B cell (primary cell): ENCODE data around the gene AK8. TPM values are rescaled to one million over a fixed set of nuclear protein-coding genes. Genes with fewer than 3 reads are reported as not detected.

Source experiments
- ATAC-seq: fragments of 200-7000 bp; cut with Tn5 transposase; one replicate; pipeline ENCODE4 v1.10.0; 2021; ENCODE audit warnings: low read depth, mild to moderate bottlenecking, moderate number of reproducible peaks, moderate library complexity
- CTCF ChIA-PET: fragments of 350-600 bp; sonication (Branson Sonifier 250); formaldehyde crosslinking; loops from one replicate; lab custom pipeline; 2021; ENCODE audit warnings: antibody characterized with exemption, inconsistent platforms; lab: Charles Lee
- POLR2A ChIA-PET: fragments of 350-600 bp; sonication (Branson Sonifier 250); formaldehyde crosslinking; loops from one replicate; lab custom pipeline; 2021; ENCODE audit warnings: antibody characterized with exemption; lab: Charles Lee
- DNase-seq: peaks from one replicate; pipeline ENCODE4 v3.0.0; 2013
- H2AFZ ChIP-seq: 2 replicates; pipeline ENCODE4 v1.6.1; 2012; ENCODE audit warnings: mild to moderate bottlenecking, low read depth, low read length; ENCODE audit not compliant: insufficient read depth, poor library complexity, severe bottlenecking
- H3K27ac ChIP-seq, 2 donors: 1 replicate in 1 of 2; 2 replicates in 1 of 2; pipeline ENCODE4 v1.5.1; 2012 to 2013; ENCODE audit warnings: low read length in 2 of 2, mild to moderate bottlenecking in 2 of 2, moderate library complexity in 1 of 2
- H3K27me3 ChIP-seq, 4 experiments: fragments of 200-600 bp in 1 of 4; sonication (generic) in 1 of 4; replicated peaks in 1 of 4; 1 replicate in 2 of 4; 2 replicates in 2 of 4; pipeline versions ENCODE4 v1.6.1 to v1.7.0; 2013 to 2016; ENCODE audit warnings: low read length in 3 of 4, mild to moderate bottlenecking in 2 of 4, mixed read lengths in 1 of 4, moderate library complexity in 1 of 4; ENCODE audit not compliant: insufficient read depth in 4 of 4, control insufficient read depth in 3 of 4; ENCODE audit errors: control extremely low read depth in 1 of 4
- H3K36me3 ChIP-seq, 2 experiments: replicated peaks in 1 of 2; 1 replicate in 1 of 2; 2 replicates in 1 of 2; pipeline versions ENCODE4 v1.6.1 to v1.7.1; 2013; ENCODE audit warnings: low read length in 1 of 2; ENCODE audit not compliant: insufficient read depth in 2 of 2, control insufficient read depth in 1 of 2; ENCODE audit errors: control extremely low read depth in 1 of 2, extremely low read depth in 1 of 2
- H3K4me1 ChIP-seq, 2 donors: fragments of 200-600 bp in 1 of 2; sonication (generic) in 1 of 2; 1 replicate in 1 of 2; 2 replicates in 1 of 2; pipeline versions ENCODE4 v1.5.1 to v1.6.1; 2013 to 2017; ENCODE audit warnings: low read length in 2 of 2; ENCODE audit not compliant: control insufficient read depth in 2 of 2, insufficient read depth in 2 of 2
- H3K4me2 ChIP-seq: replicated peaks from 2 replicates; pipeline ENCODE3; 2012; ENCODE audit warnings: mild to moderate bottlenecking, low read depth, low read length; ENCODE audit not compliant: poor library complexity, severe bottlenecking
- H3K4me3 ChIP-seq, 5 experiments: fragments of 200-600 bp in 1 of 5; sonication (generic) in 1 of 5; 1 replicate in 3 of 5; 2 replicates in 2 of 5; pipeline versions ENCODE4 v1.5.1 to v1.7.0; 2011 to 2016; ENCODE audit warnings: low read length in 4 of 5, mild to moderate bottlenecking in 4 of 5, low read depth in 2 of 5, control low read depth in 1 of 5, moderate library complexity in 1 of 5; ENCODE audit not compliant: insufficient read depth in 1 of 5; ENCODE audit errors: control extremely low read depth in 1 of 5, extremely low read depth in 1 of 5
- H3K79me2 ChIP-seq: fragments of 200-600 bp; sonication (generic); one replicate; pipeline ENCODE4 v1.6.0; 2016; ENCODE audit warnings: low read length; ENCODE audit not compliant: control insufficient read depth, insufficient read depth
- H3K9ac ChIP-seq: fragments of 200-600 bp; sonication (generic); 2 replicates; pipeline ENCODE4 v1.6.1; 2017; ENCODE audit warnings: mild to moderate bottlenecking, low read length, moderate library complexity
- H3K9me3 ChIP-seq, 3 donors: one replicate each; pipeline versions ENCODE4 v1.6.1 to v1.7.1; 2013; ENCODE audit warnings: low read length in 2 of 3; ENCODE audit not compliant: control insufficient read depth in 2 of 3, insufficient read depth in 1 of 3; ENCODE audit errors: control extremely low read depth in 1 of 3
- H4K20me1 ChIP-seq: 2 replicates; pipeline ENCODE4 v1.6.0; 2012; ENCODE audit warnings: mild to moderate bottlenecking, low read length; ENCODE audit not compliant: insufficient read depth, control insufficient read depth, poor library complexity, severe bottlenecking
- H3K27ac Mint-ChIP-seq: one replicate; pipeline ENCODE4 v1.8.0; 2021; ENCODE audit warnings: mixed read lengths
- H3K27me3 Mint-ChIP-seq: one replicate; pipeline ENCODE4 v1.8.0; 2021; ENCODE audit warnings: mixed read lengths
- H3K4me1 Mint-ChIP-seq: one replicate; pipeline ENCODE4 v1.8.0; 2021; ENCODE audit warnings: mixed read lengths
- H3K4me3 Mint-ChIP-seq: one replicate; pipeline ENCODE4 v1.8.0; 2021; ENCODE audit warnings: mixed read lengths
- H3K9me3 Mint-ChIP-seq: one replicate; pipeline ENCODE4 v1.8.0; 2022; ENCODE audit warnings: mixed read lengths; ENCODE audit not compliant: insufficient read depth
- EZH2 ChIP-seq: IDR thresholded peaks from 2 replicates; pipeline ENCODE4 v1.6.1; 2012; ENCODE audit warnings: borderline replicate concordance, low read depth, mild to moderate bottlenecking, moderate library complexity, low read length; ENCODE audit not compliant: insufficient read depth, poor library complexity, severe bottlenecking
- WGBS: methylation state at CpG from one replicate; pipeline ENCODE4 v1.1.5; 2013; ENCODE audit warnings: missing lambda C conversion rate; ENCODE audit not compliant: insufficient coverage; 5-methylcytosine and 5-hydroxymethylcytosine counted together
- intact Hi-C: fragments of 100-400 bp; cut with micrococcal nuclease; formaldehyde crosslinking; loops from one replicate; pipeline ENCODE4 v1.10.0; 2022
- polyA plus RNA-seq: library from polyadenylated mRNA; depleted of rRNA; stranded (reverse); fragments of >200 nt; gene quantifications from 2 replicates; pipeline ENCODE4 v1.2.3, GENCODE V29; 2012
- total RNA-seq, 2 donors: library from RNA; stranded (reverse); fragments of 120-200 nt in 1 of 2; gene quantifications; 1 replicate in 1 of 2; 2 replicates in 1 of 2; pipeline versions ENCODE4 v1.2.3 to v1.2.4, GENCODE V29; 2013 to 2022
- TF ChIP-seq, protein P1 (sequence below): fragments of 200-600 bp; IDR thresholded peaks from one replicate; pipeline ENCODE4 v1.8.0; 2022; ENCODE audit warnings: antibody characterized with exemption, mild to moderate bottlenecking

The AK8 gene
- total and polyA plus RNA-seq, 2 donors (not counting 1 experiment from before 2014, with no cell fraction given): 1.9 to 8.6 TPM

DNA sequence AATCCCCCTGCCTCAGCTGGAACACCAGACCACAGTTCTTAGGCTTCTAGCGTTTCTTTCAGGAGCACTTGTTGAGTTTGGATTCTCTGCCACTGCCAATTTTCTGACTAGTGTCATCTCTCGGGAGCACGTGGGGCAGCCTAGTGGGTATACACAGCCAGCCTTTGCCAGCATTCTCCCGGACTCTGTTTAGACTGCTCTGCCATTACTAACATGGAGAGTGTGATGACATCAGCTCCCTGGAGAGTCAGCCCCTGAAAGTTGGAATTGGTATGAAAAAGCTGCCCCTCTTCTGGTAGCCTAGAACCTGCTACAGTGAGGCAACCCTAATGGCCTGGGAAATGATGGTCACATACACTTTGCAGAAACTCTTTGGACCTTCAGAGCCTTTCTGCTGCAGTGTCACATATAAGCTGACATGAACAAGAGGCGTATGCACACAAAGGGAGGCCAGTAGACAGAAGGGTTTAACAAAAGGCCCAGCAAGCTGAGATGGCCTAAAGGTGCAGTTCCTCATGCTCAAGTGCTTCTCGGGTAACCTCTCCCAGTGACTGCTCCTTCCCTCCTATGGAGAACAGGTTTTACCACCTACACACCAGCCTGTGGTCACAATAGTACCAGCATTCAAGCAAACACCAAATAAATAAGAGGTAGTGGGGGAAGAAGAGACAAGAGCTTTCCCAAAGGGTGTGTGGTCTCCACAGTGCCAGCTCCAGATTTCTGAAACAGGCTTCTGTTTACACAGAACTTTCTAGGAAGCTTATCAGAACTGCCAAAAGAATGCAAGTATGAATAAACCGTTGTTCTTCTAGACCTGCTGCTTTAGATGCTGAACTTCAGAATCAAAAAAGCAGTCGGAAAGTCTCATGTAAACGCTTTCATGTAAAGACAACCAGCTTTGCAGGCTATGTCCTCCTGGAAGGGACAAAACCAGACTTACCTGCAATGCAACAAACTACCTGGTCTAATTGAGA lies 17.1 kb upstream of the AK8 start:
- H3K9ac ChIP-seq: no peak overlapping the region

More for the DNA sequence above, 17.1 kb upstream of the AK8 start:
- peaks cover 7% of the 10 kb centered on the region for H3K4me1 Mint-ChIP-seq
- H3K36me3 ChIP-seq: peaks cover 2 to 51% of the 10 kb centered on the region in 2 experiments
- H3K4me3 ChIP-seq: no peak overlapping the region
- H2AFZ ChIP-seq: no peak overlapping the region
- no peaks in the 10 kb centered on the region for H3K27me3 ChIP-seq
- no peak overlapping the region for H3K4me2 ChIP-seq
- no peak for DNase-seq
- no peaks in the 10 kb centered on the region for H4K20me1 ChIP-seq
- ChIA-PET POLR2A (interaction anchor here (0.5 to 0.7 kb wide), 2 partner anchors 15 to 92 kb away, joined by 3 to 13 read pairs; no protein-coding TSS in a partner anchor), CTCF (interaction anchor here (0.9 to 1.5 kb wide), 2 partner anchors 9 kb away, joined by 3 to 4 read pairs; no protein-coding TSS in a partner anchor)
- H3K27ac ChIP-seq: no peak overlapping the region
- no peak for TF ChIP-seq EZH2
- TF ChIP-seq, protein P1, sequence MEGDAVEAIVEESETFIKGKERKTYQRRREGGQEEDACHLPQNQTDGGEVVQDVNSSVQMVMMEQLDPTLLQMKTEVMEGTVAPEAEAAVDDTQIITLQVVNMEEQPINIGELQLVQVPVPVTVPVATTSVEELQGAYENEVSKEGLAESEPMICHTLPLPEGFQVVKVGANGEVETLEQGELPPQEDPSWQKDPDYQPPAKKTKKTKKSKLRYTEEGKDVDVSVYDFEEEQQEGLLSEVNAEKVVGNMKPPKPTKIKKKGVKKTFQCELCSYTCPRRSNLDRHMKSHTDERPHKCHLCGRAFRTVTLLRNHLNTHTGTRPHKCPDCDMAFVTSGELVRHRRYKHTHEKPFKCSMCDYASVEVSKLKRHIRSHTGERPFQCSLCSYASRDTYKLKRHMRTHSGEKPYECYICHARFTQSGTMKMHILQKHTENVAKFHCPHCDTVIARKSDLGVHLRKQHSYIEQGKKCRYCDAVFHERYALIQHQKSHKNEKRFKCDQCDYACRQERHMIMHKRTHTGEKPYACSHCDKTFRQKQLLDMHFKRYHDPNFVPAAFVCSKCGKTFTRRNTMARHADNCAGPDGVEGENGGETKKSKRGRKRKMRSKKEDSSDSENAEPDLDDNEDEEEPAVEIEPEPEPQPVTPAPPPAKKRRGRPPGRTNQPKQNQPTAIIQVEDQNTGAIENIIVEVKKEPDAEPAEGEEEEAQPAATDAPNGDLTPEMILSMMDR: no peak
- no peaks in the 10 kb centered on the region for H3K27me3 Mint-ChIP-seq
- 94% methylated on average over 8 of the region's 9 CpGs for WGBS
- H3K9me3 Mint-ChIP-seq: no peaks in the 10 kb centered on the region
- no peaks in the 10 kb centered on the region for H3K9me3 ChIP-seq
- no peaks in the 10 kb centered on the region for H3K79me2 ChIP-seq
- no peak overlapping the region for H3K27ac Mint-ChIP-seq
- H3K4me1 ChIP-seq: peaks cover 0 to under 1% of the 10 kb centered on the region in 2 donors
- no peak overlapping the region for H3K4me3 Mint-ChIP-seq
- no peak for ATAC-seq
- intact Hi-C loops: no loop called here
